ENCODE results near the gene FRMPD2.

GRCh38 chr10:48216744-48217143 is 57.8 kb downstream of the FRMPD2 start:
- no peak for TF ChIP-seq CTCF (IDR thresholded peaks at IDR 0.05; ENCODE audit: extremely low read depth in 1 of 2, insufficient read depth in 1 of 2, low read depth in 1 of 2, low read length in 2 of 2)
- TF ChIP-seq POLR2A (IDR thresholded peaks at IDR 0.05; ENCODE audit: low read depth, low read length) = no peak
- TF ChIP-seq EZH2 (IDR thresholded peaks at IDR 0.05; ENCODE audit: borderline replicate concordance, low read depth, low read length, severe bottlenecking) = no peak
- TF ChIP-seq POLR2AphosphoS5 (IDR thresholded peaks at IDR 0.05; ENCODE audit: insufficient read depth, low read depth, low read length) = no peak
- no peak for TF ChIP-seq JUN (IDR thresholded peaks at IDR 0.05; ENCODE audit: borderline replicate concordance, insufficient read depth, insufficient read length, low read depth)
- TF ChIP-seq MAX (IDR thresholded peaks at IDR 0.05; ENCODE audit: insufficient read depth, insufficient read length) = no peak
- no peak for TF ChIP-seq GATA2 (IDR thresholded peaks at IDR 0.05; ENCODE audit: insufficient read depth, insufficient read length, low read depth, low read length)

Data from endothelial cell of umbilical vein (primary cell).